NCI-H510A treated with DMSO at 0.1 percent for 48 hours (cell line): Measurements from ENCODE around the gene CCDC97.
A peak's percentile ranks its signal among the peaks of the same experiment; 100 is the strongest.
"Not testable (repeated sequence)": the region's sequence is repeated elsewhere in the genome, so short reads cannot be mapped to it uniquely, and the experiment has no call there.

Source experiments
- DNase-seq: peaks from one replicate; lab custom pipeline; 2025; lab: John Stamatoyannopoulos, UW

Gene CCDC97

GRCh38 chr19:41364524-41365391 is 54.8 kb downstream of the CCDC97 start:
- DNase-seq: no peak

GRCh38 chr19:41366089-41366488 is 56.1 kb downstream of the CCDC97 start:
- DNase-seq: no peak

- no peak for DNase-seq
These were observed 57.9 kb downstream of the CCDC97 start for GRCh38 chr19:41367848-41368301.

- no peak for DNase-seq
These were observed 59.8 kb downstream of the CCDC97 start for GRCh38 chr19:41369769-41370168.

GRCh38 chr19:41371119-41371518 is 61.1 kb downstream of the CCDC97 start:
- not testable (repeated sequence) for DNase-seq

GRCh38 chr19:41371541-41371940 is 61.6 kb downstream of the CCDC97 start:
- DNase-seq: no peak

GRCh38 chr19:41372501-41372900 is 62.5 kb downstream of the CCDC97 start:
- no peak for DNase-seq

- DNase-seq: peak; percentile 40
These were observed 64.0 kb downstream of the CCDC97 start for GRCh38 chr19:41373993-41374392.
